ENCODE data around the gene AOPEP.

The AOPEP gene

GRCh38 chr9:95135756-95136155 is 409.3 kb downstream of the AOPEP start:
- Histone ChIP-seq H3K9me2 (replicated peaks; ENCODE audit: insufficient read depth, low read length) (no peaks in the 10 kb centered on the region), H3K79me2 (ENCODE audit: low read length) (no peaks in the 10 kb centered on the region)
- TF ChIP-seq CTCF (IDR thresholded peaks at IDR 0.05; ENCODE audit: low read length) (no peak), EZH2phosphoT487 (IDR thresholded peaks at IDR 0.05; ENCODE audit: low read length) (no peak), EZH2 (optimal IDR thresholded peaks at IDR 0.05; ENCODE audit: low read depth, low read length) (no peak)

More at GRCh38 chr9:95135756-95136155, 409.3 kb downstream of the AOPEP start:
- Histone ChIP-seq H2AFZ (ENCODE audit: low read length) (no peak overlapping the region), H3K4me2 (ENCODE audit: low read depth, low read length) (no peak overlapping the region), H3K9ac (ENCODE audit: low read length) (no peak overlapping the region), H3K27ac (ENCODE audit: low read length) (no peak overlapping the region), H3K36me3 (replicated peaks; ENCODE audit: insufficient read depth, low read length) (no peaks in the 10 kb centered on the region), H3F3A (ENCODE audit: insufficient read depth, low read length) (no peaks in the 10 kb centered on the region), H3K4me3 (ENCODE audit: low read length) (no peak overlapping the region), H4K20me1 (ENCODE audit: insufficient read depth, low read length) (no peaks in the 10 kb centered on the region), H3K27me3 (replicated peaks; ENCODE audit: insufficient read depth, low read length) (no peaks in the 10 kb centered on the region), H3K9me3 (replicated peaks; ENCODE audit: insufficient read depth, low read length) (no peaks in the 10 kb centered on the region), H3K4me1 (ENCODE audit: low read length) (no peaks in the 10 kb centered on the region)
- no peak for DNase-seq

All from MM.1S (cell line).